ENCODE results near the gene PIP5K1C. TPM values are rescaled to one million over a fixed set of nuclear protein-coding genes. Genes with fewer than 3 reads are reported as not detected.

The PIP5K1C gene
- total and polyA plus RNA-seq, 8 donors: 8.6 to 164 (median 25.6) TPM

DNA sequence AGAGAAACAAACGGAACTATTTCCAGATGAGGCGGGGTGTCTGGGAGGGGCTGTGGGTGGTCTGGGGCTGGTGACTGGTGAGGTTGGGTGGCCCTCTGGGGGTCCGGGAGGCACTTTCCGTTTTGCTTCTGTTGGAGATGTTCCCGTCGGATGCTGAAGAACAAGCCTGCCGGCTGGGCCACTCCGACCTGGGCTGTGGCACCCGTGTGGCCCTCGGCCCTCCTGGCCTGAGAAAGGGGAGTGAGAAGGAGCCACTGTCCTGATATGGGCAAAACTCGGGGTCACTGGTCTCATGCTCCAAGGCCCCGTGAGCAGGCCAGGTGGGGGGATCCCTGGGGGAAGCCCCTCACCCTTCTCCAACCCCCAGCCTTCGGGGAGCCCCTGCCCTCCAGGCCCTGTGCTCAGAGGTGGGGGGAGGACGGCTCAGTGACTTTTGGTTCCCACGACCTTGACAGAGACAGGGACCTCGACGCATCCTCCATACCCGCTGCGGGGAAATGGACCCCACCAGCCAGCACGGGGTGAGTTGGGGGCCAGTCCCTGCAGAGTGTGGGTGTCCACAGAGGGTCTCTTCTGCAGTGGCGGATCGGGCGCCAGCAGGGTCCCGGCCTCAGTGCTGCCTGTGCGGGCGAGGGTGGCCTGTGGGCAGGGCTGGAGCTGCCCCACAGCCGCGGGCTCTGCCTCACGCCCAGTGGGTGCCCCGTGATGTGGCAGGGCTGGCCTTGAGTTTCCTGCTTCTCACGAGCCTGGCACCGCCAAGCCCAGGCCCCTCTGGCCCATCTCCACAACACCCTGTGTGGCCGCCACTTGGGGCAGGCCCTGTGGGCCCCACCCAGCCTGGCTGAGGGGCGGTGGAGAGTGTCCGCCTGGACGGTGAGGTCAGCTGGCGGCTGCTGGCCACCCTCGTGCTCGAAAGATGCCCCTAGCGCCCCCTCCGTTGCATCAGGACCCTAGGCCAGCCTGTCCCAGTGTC, 89.2 kb downstream of the PIP5K1C start:
- Histone ChIP-seq H3K27me3 (peaks cover 0 to 23% (median 4%) of the 10 kb centered on the region in 3 donors), H3K4me3 (no peak overlapping the region), H3K4me1 (peaks cover 11 to 55% (median 43%) of the 10 kb centered on the region in 4 donors), H3K9me3 (no peaks in the 10 kb centered on the region), H3K36me3 (peaks cover 22 to 59% (median 52%) of the 10 kb centered on the region in 4 donors), H3K27ac (peak overlapping the region in 1 of 5 donors; percentile 85)
- DNase-seq: no peak
- TF ChIP-seq, protein P1, sequence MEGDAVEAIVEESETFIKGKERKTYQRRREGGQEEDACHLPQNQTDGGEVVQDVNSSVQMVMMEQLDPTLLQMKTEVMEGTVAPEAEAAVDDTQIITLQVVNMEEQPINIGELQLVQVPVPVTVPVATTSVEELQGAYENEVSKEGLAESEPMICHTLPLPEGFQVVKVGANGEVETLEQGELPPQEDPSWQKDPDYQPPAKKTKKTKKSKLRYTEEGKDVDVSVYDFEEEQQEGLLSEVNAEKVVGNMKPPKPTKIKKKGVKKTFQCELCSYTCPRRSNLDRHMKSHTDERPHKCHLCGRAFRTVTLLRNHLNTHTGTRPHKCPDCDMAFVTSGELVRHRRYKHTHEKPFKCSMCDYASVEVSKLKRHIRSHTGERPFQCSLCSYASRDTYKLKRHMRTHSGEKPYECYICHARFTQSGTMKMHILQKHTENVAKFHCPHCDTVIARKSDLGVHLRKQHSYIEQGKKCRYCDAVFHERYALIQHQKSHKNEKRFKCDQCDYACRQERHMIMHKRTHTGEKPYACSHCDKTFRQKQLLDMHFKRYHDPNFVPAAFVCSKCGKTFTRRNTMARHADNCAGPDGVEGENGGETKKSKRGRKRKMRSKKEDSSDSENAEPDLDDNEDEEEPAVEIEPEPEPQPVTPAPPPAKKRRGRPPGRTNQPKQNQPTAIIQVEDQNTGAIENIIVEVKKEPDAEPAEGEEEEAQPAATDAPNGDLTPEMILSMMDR (IDR thresholded peaks at IDR 0.05): no peak
- no peak for TF ChIP-seq POLR2A (IDR thresholded peaks at IDR 0.05)
- TF ChIP-seq POLR2AphosphoS5 (IDR thresholded peaks at IDR 0.05): no peak
- no peak for TF ChIP-seq EP300 (IDR thresholded peaks at IDR 0.05)
- 81 to 84% (median 84%) methylated on average over 33 to 41 of the region's 41 CpGs for WGBS, 5 donors
- intact Hi-C loops (cut with DNase I; ENCODE audit: low total_unique reads): loop anchor here (10.0 kb wide), 1 partner anchor 66 kb away; no protein-coding TSS in a partner anchor

DNA sequence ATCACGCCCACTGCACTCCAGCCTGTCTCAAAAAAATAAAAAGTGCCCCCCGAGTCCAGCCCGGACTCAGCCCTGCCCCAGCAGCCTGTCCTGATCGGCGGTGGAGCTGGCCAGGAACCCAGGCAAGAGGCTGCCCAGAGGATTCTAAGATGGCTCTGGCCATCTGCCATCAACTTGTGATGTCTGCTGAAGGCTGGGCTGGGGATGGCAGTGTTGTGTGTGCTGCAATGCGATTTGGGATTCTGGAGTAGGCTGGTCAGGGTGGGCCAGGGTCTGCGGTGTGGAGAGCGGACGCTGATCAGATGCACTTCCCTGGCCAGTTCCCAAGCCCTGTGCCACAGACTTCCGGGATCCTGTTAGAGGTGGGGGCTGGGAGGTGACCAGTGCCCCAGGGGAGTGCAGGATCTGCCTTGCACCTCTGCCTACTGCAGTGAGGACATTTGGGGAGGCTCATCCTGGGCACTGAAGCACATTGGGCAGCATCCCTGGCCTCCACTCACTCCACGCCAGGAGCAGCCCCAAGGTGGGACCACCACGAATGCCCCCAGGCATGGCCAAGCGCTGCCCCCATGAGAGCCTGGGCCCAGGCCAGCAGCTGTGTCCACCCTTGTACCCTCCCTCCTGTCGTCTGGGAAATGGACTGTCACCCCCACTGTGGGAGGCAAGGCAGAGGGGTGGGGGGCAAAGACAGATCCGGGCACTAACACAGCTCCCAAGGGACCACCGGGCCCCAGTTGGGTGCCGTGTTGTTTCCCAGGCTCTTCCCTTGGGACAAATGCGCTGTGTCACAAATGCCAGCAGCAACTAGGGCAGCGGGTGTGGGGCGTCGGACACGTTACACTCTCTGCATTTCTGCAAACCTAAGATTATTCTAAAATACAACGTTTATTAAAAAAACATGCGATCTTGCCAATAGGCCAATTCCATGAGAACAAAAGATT, 90.2 kb downstream of the PIP5K1C start:
- H3K9me3 ChIP-seq: no peaks in the 10 kb centered on the region
- peaks cover 13 to 64% (median 49%) of the 10 kb centered on the region in 4 donors for H3K4me1 ChIP-seq
- peaks cover 22 to 49% (median 44%) of the 10 kb centered on the region in 4 donors for H3K36me3 ChIP-seq
- WGBS, 5 donors: 70 to 81% (median 78%) methylated on average over 23 to 24 of the region's 24 CpGs
- intact Hi-C loops (cut with DNase I; ENCODE audit: low total_unique reads): loop anchor here (10.0 kb wide), 1 partner anchor 65 kb away; no protein-coding TSS in a partner anchor
- no peak for TF ChIP-seq POLR2AphosphoS5 (IDR thresholded peaks at IDR 0.05)
- TF ChIP-seq, protein P1 (IDR thresholded peaks at IDR 0.05): no peak
- peaks cover 0 to 25% (median 4%) of the 10 kb centered on the region in 3 donors for H3K27me3 ChIP-seq
- DNase-seq: no peak
- H3K4me3 ChIP-seq: no peak overlapping the region
- peak overlapping the region in 3 of 5 donors; percentile 75 to 85 (median 76) for H3K27ac ChIP-seq

DNA sequence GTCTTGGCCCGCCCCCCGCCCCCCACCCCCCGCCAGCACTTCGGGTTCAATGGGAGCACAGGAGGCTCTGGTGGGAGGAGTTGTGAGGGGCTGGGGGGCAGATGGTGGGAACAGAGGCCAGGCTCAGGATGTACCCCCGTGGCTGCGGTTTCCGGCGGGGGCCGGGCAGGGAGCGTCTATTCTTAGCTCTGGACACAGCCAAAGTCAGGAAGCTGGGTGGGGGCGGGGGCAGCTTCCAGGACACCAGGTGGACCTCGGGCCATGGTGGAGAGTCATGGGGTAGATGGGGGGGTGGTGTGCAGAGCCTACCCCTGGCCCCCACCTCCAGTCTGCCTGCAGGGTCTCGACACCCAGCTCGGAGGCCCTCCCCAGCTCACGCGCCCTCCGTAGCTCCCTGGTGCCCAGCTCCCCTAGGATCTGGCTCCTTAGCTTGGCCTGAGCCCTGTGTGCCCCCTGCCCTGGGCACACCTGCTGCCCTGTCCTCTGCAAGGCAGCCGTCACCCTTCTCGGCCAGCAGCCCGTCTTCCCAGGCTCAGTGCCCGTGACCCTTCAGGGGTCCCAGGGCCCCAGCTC, 91.4 kb downstream of the PIP5K1C start:
- Histone ChIP-seq H3K9me3 (no peaks in the 10 kb centered on the region), H3K4me3 (no peak overlapping the region), H3K27me3 (peaks cover 0 to 31% (median 4%) of the 10 kb centered on the region in 3 donors), H3K27ac (peak overlapping the region; percentile 5 to 85 (median 75)), H3K36me3 (peaks cover 22 to 39% (median 37%) of the 10 kb centered on the region in 4 donors), H3K4me1 (peaks cover 13 to 68% (median 55%) of the 10 kb centered on the region in 4 donors)
- TF ChIP-seq EP300 (IDR thresholded peaks at IDR 0.05) (no peak), POLR2AphosphoS5 (IDR thresholded peaks at IDR 0.05) (no peak), POLR2A (IDR thresholded peaks at IDR 0.05) (no peak)
- TF ChIP-seq, protein P1 (IDR thresholded peaks at IDR 0.05): no peak
- intact Hi-C loops (cut with DNase I; ENCODE audit: low total_unique reads): no loop called here
- DNase-seq: no peak
- WGBS, 5 donors: 35 to 73% (median 66%) methylated on average over 9 to 21 of the region's 21 CpGs
